NCI-H82 treated with DMSO at 0.1 percent for 48 hours (cell line): Measurements from ENCODE around the gene ATP12A.

Experiments used
- DNase-seq: peaks from one replicate; lab custom pipeline; 2025; ENCODE audit not compliant: unreplicated experiment; lab: John Stamatoyannopoulos, UW

Gene ATP12A

DNA sequence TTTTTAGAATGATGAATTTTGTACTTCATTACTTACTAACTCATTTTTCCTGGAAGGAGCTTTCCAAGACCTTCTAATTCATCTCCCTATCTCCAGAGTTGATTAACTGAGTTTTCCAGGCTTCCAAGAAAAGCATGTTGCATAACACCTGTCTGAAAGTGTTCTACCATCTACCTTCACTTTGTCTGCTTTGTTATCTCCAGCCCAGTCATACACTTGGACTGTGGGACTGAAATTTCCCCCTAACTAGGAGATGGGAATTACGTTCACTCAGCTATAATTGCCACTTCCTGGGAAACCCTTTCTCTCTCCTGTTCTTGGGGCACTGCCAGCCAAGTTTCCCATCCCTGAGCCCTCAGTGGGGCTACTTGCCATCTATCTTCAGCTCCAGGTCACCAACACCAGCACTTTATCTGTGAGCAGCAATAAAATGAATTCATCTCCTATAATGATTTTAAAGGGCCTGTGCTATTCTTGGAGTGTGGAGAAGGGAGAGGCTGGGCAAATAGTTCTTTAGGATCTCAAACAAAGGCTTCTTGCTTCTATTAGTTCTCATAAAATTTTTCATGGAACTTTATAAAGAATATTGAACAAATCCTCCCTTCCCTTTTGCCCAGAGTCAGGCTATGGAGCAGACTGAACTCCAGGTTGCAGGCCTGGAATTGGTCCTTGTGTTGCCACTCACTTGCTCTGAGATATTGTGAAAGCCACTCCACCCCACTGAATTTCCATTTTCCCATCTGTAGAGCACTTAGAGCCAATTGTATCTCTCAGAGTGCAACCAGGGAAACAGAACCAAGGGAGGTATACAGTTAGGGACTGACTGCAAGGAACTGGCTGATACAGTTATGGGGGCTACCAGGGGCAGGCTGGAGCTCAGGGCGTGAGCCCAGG, 17.8 kb upstream of the ATP12A start:
- no peak for DNase-seq

DNA sequence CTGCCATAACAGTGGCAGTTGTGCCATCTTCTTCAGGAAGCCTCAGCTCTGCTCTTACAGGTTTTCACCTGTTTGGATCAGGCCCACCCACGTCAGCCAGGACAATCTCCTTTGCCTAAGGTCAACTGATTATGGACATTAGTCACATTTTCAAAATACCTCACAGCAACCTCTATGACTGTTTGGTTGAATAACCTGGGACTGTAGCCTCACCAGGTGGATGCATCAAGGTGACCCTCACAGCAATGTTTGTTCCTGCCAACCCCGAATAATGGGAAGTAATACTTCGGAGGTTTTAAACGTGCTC, 17.2 kb upstream of the ATP12A start:
- no peak for DNase-seq

DNA sequence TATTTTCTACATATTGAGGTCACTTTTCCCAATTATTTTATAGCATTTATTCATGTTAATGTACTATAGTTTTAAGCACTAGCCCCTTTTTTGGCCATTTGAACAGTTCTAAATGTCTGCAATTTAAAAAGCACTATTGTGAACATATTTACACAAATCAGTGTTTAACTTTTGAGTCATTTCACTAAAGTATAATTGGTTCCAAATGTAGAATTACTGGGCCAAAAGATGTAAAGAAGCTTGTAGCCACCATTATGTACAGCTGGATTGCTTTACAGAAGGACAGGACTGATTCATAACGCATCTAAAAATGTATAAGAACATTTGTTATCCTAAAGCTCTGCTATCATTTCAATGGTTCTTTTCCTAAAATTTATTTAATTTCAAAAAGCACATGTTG, 16.6 kb upstream of the ATP12A start:
- no peak for DNase-seq

DNA sequence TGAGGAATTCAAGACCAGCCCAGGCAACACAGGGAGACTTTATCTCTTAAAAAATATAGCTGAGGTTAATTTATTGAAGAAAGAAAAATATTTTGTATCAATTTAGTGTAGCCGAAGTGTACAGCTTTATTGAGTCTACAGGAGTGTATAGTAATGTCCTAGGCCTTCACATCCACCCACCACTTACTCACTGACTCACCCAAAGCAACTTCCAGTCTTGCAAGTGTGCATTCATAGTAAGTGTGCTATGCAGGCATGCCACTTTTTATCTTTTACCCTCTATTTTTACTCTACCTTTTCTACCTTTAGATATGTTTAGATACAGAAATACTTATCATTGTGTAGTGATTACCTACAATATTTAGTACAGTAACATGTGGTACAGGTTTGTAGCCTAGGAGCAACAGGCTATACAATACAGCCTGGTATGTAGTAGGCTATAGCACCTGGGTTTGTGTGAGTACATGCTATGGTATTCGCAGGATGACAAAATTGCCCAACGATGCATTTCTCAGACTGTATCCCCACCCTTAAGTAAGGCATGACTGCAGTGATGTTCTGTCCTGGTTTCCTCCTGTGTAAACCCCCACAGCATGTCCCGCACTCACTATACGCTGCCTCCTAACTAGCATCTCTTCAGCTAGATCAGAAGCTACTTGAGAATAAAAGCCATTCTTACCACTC, 15.3 kb upstream of the ATP12A start:
- no peak for DNase-seq

DNA sequence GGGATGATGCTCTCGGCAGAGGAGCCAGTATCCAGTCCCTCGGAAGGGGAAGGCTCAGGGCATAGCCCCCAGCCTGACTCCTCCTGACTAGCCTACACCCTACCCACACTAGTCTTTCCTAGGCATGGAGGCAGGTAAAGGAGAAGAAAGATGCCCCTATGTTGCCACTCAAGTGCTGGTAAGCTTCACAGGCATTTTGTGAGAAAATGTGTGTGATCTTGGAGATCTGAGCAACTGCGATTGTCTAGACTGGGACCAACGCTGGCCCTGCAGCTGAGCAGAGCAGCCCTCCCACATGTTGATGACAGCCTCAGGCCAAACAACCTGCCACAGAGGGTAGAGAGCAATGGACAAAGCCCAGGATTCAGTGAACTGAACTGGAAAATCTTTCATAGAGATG, 11.7 kb upstream of the ATP12A start:
- no peak for DNase-seq

DNA sequence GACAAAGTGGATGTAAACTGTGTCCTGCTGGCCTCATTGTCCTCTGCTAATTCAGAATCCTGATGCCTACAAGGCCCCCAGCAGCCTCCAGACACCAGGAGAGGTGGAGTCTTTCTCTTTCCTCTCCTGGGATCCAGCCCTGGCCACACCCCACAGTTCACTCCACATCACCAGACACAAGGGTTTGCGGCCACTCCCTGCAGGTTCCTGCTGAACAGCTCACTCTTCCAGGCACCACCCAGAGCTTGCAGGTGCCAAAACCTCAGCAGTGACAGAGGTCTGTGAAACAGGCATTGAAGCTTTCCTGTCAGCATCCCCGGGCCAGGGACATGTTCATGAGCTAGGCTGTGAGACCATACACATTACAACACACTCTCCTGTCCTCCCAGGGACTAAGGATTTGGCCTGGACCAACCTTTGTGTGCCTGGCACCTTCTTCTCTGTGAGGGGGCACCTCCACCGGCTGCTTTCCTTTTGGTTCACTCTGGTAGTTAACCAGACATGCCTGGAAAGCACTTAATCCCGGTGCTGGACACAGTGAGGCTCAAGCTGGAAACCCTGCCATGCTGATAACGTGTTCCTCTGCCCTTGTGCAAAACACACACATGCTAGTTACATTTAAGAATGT, 11.1 kb upstream of the ATP12A start:
- no peak for DNase-seq

DNA sequence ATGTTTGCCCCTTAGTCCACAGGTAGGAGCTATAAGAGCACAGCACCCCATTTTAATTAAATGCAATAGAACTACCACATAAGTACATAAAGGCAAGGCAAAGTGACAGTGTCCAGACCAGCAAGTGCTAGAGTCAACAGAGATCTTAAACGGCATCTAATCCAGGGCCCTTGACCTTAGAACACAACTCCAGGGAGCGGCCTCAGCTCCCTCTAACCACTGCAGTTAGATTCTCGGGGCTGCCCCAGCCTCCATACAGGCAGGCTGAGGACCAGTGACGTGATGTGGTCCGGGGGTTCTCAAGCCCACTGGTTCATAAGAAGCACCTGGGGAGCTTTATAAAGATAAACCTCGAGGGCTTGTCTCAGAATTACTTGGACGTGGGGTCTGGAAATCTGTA, 10.0 kb upstream of the ATP12A start:
- DNase-seq = no peak

DNA sequence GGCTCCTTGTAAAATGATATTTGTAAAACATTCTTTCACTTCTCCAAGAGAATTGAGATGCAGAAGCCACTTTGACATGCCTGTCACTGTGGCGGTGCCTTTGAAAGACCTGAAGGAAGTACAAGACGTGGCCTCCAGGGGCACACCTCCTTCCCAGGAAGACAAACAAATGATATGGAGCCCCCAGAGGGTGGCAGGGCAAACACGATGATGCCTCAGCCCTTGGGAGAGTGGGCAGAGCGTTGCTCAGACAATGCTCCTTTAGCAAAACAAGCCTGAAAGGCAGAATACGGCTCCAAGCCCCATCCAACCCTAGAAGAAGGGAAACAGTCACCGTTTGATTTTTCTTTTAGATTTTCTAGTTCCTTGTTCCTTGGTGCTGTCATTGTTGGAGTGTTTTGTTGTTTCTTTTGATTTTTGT, 9.2 kb upstream of the ATP12A start:
- no peak for DNase-seq

DNA sequence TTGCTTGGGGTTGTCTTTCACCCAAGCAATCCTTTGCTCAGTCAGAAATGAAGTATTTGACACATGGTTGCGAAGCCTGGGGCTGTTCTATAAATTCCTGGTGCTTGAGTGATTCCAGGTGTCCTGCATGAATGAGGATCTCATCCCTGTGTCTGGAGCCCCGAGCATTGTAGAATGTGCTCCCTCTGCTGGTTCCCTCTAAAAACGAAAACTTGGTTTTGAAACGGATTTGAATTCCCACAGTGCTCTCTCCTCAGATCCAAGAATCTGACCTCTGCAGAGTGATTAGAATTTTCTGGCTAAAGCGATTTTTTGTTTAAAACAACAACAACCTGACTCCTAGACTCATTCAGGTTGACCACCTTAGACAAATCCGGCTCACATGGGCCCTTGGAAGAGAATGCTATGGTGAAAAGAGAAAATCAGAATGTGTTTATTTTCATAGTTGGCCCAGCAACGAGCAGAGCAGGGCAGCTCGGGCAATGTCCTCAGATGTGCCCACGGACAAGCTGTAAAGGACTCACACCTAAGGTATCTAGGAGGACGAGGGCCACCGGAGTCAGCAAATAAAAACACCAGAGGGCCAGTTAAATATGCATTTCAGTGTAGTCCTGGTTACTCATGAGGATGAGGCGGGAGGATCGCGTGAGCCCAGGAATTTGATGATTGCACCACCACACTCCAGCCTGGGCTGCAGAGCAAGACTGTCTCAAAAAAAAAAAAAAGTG, 8.7 kb upstream of the ATP12A start:
- peak; percentile 40 for DNase-seq

DNA sequence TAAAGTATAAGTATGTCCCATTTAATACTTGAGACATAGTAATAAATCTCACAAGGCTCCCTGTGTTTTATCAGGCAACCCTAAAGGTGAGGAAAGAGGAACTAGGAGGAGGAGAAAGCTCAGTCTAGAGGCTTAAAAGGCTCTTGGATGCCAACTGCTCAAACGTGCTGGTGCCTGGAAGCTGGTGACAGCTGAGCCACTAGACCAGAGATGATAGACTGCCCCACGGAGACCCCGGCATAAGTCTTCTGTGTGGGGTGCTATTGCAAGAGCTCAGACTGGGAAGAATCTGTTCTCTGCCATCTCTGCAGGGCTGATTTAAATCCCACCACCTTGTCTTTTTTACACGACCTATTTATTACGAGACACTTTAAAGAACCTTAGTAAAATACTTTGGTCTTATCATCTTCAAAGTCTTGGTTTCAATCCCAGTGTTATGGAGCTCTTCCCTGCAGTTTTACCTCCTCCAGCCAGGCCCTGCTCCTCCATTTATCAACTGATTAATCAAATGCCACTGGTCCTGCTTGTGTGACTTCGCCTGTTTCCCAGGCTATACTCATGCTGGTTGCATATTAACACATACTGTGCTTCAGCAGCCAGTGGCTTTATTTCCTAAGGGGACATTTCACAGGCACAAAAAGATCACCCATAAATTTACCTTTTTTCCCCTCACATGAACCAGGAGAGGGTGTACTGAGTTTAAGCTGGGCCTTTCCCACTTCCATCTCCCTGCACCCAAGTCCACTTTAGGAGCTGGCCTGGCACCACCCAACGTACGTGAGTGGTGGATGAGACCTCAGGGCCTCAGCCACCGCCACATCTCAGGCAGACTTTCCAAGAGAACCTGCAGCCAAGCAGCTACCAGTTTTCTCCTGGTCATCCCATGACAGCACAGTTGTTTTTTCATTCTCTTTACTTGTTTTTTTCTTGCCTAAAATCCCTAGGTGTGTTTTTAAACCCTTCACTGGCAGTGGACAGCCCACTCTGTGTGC, 7.8 kb upstream of the ATP12A start:
- DNase-seq = no peak

DNA sequence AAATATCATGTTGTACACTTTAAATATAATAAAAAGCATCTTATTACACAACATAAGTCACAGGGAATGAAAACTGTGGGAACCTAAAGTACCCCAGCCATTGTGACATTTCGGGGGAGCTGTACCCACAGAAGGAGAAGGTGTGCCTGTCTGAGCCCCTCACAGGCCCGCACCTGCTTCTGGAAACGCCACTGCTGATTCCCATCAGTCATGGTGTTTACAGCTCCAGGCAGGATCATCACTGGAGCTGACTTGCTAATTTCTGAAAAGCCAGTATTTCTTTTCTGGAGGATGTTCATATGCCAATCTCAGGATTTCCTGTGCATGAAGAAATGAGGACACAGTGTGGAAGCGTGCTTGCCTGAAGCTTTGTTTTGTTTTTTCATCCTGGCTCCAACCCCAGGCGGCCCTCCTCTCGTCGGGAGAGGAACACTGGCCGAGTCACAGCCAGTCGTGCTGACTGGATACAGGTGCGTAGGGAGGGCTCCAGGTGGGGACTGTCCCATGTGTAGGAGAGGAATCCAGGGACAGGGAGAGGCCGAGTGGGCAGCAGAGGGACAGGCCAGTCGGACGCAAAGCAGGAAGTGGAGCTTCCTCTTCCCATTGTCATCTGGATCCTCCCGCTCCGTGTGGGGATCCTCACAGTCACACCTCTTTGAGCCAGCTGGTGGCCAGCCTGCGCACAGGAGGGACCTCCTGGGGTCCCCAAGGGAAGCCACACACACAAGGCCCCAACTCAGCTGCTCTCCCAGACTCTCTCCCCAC, 4.2 kb upstream of the ATP12A start:
- DNase-seq = no peak

DNA sequence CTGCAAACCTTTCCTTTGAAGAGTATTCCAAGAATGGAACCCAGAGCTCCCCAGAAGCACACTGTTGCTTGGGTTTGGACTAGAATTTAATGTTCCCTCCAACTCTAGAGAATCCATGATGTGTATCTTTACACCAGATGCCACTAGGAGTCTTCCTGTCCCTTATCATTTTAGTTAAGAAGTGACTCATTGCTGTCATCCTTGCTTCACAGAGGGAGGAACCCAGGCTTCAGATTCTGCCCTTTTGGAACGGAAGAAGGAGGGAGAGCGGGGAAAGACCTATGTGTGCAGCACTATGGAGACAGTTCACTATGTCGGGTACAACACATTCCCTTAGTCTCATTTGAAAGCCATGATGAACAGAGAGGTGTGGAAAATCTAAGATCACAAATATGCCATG, 2.1 kb upstream of the ATP12A start:
- DNase-seq = no peak

DNA sequence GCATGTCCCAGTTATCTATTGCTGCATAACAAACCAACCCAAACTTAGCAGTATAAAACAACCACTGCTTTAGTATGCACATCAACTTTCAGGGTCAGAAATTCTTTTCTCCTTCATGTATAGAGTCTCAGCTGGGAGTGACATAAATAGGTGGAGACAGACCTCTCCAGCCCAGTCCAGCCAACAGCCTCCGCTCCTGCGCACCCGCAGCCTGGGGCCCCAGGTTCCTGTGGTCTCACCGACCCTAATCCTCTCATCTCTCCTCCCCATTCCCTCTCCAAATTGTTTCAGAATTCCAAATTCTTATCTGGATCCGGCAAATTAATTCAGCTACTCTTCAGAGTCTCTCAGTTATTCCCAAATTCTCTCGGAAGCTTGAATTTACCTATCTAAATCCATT, 522 bp upstream of the ATP12A start:
- no peak for DNase-seq

DNA sequence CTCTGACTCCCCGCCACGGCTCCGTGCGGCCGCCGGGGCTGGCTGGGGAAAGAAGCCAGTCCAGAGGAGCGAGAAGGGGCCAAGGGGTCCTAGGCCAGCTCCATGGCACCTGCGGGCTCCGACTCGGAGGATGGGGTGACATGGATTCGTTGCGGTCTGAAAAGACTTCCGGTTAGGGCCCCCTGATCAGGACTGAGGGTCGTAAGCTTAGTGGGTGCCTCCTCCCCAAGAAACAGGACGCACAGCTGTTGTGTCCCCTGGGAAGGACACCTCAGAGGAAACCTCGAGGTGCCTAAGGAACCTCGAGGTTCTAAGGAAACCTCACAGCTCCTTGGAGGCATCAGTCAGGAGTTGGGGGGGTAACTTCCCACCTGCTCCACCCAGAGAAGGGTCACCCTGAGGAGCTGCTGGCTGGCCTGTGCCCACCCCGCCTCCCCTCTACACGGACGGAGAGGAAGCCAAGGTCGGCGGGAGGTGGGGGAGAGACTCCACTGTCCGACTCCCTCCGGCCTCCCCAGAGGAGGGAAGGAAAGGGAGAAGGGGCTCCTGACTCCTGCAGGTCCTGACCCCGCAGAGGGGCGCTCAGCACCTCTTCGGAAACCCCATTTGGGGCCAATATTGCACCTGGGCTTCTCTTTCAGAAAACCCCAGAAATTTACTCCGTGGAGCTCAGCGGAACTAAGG, 855 bp downstream of the ATP12A start:
- no peak for DNase-seq

DNA sequence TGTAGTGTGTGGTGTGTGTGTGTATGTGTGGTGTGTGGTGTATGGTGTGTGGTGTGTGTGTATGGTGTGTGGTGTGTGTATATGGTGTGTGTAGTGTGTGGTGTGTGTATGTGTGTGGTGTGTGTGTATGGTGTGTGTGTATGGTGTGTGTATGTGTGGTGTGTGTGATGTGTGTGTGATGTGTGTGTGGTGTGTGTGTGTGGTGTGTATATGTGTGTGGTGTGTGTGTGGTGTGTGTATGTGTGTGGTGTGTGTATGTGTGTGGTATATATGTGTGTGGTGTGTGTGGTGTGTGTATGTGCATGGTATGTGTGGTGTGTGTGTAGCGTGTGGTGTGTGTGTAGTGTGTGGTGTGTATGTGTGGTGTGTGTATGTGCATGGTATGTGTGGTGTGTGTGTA, 1.7 kb downstream of the ATP12A start:
- DNase-seq = no peak

DNA sequence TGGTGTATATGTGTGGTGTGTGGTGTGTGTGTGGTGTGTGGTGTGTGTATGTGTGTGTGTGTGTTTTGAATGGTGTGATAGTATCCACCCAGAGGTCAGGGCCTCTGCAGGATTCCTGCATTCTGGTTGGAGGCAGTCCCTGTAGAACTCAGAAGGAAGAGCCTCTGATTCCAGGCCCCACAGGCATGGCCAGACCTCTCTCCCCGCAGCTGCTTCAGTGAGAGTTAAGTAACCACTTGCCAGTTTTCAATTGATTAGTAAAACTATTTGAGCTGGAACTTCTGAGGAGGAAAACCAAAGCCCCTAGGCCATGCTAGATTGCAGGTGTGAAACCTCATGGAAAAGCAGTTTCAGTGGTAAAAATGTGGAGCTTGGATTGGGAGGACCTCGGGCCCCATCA, 2.1 kb downstream of the ATP12A start:
- DNase-seq = no peak

DNA sequence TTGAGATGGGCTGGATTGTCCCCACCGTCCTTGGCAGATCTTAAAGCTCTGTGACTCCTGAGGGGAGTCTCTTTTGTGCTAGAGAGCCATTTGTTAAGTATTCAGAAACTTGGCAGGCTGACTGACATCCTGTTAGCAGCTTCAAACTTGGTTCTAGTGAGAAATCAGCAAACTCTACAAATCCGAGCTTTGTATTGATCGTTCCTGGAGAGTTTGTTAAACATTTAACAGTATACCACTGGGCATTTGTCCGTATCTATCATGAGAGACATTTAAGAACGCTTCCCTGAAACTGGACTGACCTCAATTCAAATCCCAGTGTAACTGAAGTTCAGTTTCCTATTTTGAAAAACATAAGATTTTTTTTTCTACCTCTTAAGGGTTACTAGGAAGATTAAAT, 3.1 kb downstream of the ATP12A start:
- no peak for DNase-seq

DNA sequence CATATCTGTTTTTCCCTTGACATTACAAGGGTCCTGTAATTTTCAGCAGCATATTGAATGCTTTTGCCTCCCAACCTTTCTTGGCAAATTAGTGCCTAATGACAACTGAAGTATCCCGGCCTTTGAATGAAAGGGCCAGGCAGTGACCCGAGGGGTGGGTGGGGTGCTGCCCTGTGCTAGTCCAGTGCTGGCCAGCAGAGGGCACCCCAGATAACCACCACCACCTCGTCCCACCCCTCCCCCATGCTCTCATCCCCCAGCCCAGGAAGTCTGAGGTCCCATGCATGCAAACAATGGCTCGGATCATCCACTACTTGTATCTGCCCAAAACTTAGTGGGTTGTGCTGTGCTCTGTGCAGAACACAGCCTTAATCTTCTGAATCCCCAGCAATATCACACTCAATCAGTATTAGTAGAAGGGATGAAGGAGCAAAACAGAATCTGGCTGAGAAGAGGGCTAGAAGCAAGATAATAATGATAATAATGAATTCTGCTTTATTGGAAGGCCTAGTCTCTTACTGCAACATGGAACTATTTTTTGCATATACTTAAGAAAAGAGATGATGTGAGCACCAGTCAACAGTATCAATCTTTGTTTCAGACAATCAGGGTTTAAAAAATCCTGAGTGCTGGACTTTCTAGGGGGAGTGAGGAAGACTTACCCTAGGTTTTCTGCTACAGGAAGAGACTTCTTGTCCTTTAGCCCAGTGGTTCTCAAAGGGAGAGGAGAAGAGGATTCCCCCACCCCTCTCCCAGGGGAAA, 3.8 kb downstream of the ATP12A start:
- DNase-seq = peak; percentile 23
